Measurements from ENCODE around the gene MRPL41.

MRPL41 gene

GRCh38 chr9:137580954-137581322, 29.3 kb downstream of the MRPL41 start:
- H3K9ac ChIP-seq (ENCODE audit: low read depth, low read length), result no peak overlapping the region
- no peaks in the 10 kb centered on the region for H3K9me3 ChIP-seq (ENCODE audit: insufficient read depth, low read depth, low read length)
- no peak overlapping the region for H3K4me3 ChIP-seq (ENCODE audit: low read length)
- peaks cover 57% of the 10 kb centered on the region for H3K36me3 ChIP-seq (ENCODE audit: insufficient read depth, low read depth, low read length)
- peaks cover 11% of the 10 kb centered on the region for H3K4me1 ChIP-seq (ENCODE audit: insufficient read depth, low read length)
- H3K27me3 ChIP-seq (ENCODE audit: insufficient read depth, low read length), result no peaks in the 10 kb centered on the region
- H3K27ac ChIP-seq (ENCODE audit: low read length), result no peak overlapping the region

DNA sequence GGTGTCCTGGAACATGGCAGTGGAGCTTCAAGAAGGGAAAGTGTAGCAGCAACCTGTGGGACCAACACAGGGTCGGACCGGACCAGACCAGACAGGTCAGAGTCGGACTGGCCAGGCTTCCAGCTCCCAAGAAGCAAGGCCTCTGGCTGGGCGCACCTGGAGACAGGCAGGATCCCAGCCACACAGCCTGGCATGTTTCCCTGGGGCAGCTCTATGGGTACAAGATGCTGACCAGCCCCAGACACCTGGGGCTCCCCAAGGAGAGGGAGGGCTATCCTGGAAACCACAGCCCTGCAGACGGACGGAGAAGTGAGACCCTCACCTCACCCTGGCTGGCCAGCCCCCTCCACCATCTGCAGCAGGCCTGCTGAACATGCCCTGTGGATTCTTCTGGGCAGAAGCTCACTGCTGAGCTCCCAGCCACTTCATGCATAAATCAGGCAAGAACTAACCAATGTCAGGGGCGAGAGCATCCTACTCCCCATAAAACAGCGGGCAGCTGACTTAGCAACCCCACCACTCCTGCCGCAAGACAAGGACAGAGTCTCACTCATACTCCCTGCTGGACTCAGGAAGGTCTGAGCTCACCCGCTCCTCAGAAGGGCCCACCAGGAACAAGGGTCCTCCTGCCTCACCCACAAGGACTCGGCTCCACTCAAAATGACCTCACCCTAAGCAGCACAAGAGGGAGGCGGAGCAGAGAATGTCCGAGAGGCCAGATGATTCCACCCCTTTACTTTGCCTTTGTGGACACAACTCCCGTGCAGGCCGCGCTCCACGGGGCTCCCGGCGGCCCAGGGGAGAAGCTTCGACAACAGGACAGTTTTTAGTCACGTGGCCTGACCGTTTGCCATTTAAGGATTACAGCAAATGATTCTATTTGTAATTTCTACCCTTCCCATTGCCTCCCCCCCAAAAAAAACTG, 29.9 kb downstream of the MRPL41 start:
- Histone ChIP-seq H3K4me1 (ENCODE audit: insufficient read depth, low read length) (peaks cover 11% of the 10 kb centered on the region), H3K27ac (ENCODE audit: low read length) (no peak overlapping the region), H3K9ac (ENCODE audit: low read depth, low read length) (no peak overlapping the region), H3K9me3 (ENCODE audit: insufficient read depth, low read depth, low read length) (no peaks in the 10 kb centered on the region), H3K27me3 (ENCODE audit: insufficient read depth, low read length) (no peaks in the 10 kb centered on the region), H3K4me3 (ENCODE audit: low read length) (no peak overlapping the region), H3K36me3 (ENCODE audit: insufficient read depth, low read depth, low read length) (peaks cover 58% of the 10 kb centered on the region)

DNA sequence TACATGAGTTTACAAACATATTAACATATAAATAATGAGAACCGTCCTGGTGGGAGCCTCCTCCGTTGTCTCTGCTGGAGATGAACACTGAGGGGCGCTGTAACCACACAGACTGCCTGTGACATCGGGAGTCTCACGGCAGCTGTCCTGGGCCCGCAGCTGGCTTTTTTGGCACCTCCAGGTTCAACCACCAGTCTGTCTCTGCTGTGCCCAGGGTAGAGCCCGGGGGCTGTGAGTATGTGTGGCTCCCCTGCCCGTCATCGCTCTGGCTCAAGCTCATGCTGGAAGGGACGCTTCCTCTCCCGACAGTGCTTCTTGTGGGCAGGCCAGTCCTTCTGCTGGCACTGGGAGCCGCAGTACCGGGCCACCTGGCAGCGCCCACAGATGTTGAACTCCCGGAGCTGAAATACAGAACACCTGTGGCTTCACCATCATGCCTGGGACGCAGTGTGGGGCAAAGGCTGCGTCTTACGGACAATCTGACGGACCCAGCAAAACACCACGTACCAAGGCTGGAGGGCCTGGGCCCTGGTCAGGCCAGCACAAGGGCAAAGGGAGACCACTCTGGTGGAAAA, 30.7 kb downstream of the MRPL41 start:
- peaks cover 6% of the 10 kb centered on the region for H3K4me1 ChIP-seq (ENCODE audit: insufficient read depth, low read length)
- H3K36me3 ChIP-seq (ENCODE audit: insufficient read depth, low read depth, low read length), result peaks cover 66% of the 10 kb centered on the region
- no peak overlapping the region for H3K9ac ChIP-seq (ENCODE audit: low read depth, low read length)
- H3K27ac ChIP-seq (ENCODE audit: low read length), result no peak overlapping the region
- no peak overlapping the region for H3K4me3 ChIP-seq (ENCODE audit: low read length)
- no peaks in the 10 kb centered on the region for H3K27me3 ChIP-seq (ENCODE audit: insufficient read depth, low read length)
- no peaks in the 10 kb centered on the region for H3K9me3 ChIP-seq (ENCODE audit: insufficient read depth, low read depth, low read length)

DNA sequence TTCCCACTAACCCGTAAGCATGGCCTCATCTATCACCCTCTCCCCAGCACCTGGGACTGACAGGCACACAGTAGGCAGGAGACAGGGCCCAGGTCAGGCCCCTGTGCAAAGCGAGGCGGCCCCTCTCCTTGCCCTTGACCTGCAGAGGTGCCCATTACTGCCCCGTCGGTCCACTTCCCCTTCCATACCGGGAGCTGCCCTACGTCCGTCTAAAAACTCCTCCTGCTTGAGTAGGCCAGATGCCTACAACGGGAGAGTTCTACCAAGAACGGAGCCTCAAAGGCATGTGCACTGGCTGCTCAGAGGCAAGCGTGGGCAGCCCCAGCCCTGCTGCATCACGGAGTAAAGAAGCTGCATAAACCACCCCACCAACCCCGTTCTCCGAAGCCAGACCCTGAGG, 31.7 kb downstream of the MRPL41 start:
- peaks cover 75% of the 10 kb centered on the region for H3K36me3 ChIP-seq (ENCODE audit: insufficient read depth, low read depth, low read length)
- H3K9ac ChIP-seq (ENCODE audit: low read depth, low read length), result no peak overlapping the region
- H3K9me3 ChIP-seq (ENCODE audit: insufficient read depth, low read depth, low read length), result no peaks in the 10 kb centered on the region
- no peaks in the 10 kb centered on the region for H3K27me3 ChIP-seq (ENCODE audit: insufficient read depth, low read length)
- no peak overlapping the region for H3K27ac ChIP-seq (ENCODE audit: low read length)
- H3K4me3 ChIP-seq (ENCODE audit: low read length), result no peak overlapping the region
- H3K4me1 ChIP-seq (ENCODE audit: insufficient read depth, low read length), result peaks cover 3% of the 10 kb centered on the region; the same call in 1 of the 2 replicates

DNA sequence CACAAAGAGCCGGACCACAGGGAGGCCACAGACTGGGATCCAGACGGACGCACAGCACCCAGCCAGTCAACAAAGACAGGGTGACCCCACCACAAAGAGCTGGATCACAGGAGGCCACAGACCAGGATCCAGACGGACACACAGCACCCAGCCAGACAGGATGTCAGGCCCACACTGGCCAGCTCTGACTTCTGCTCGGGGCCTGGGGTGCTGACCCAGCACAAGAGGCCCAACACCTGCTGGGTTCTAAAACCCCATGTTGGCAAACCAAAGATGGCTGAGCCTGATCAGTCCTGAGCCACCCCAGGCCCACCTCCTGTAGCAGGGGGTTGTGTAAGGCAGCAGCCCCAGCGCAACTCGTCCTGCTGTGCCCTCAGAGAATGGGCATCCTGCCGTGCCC, 32.3 kb downstream of the MRPL41 start:
- no peak overlapping the region for H3K9ac ChIP-seq (ENCODE audit: low read depth, low read length)

GRCh38 chr9:137586854-137587253, 35.2 kb downstream of the MRPL41 start:
- H3K36me3 ChIP-seq (ENCODE audit: insufficient read depth, low read depth, low read length), result peaks cover 70% of the 10 kb centered on the region
- no peak overlapping the region for H3K4me3 ChIP-seq (ENCODE audit: low read length)
- H3K27me3 ChIP-seq (ENCODE audit: insufficient read depth, low read length), result peaks cover 9% of the 10 kb centered on the region; the same call in 1 of the 2 replicates
- no peak overlapping the region for H3K27ac ChIP-seq (ENCODE audit: low read length)
- H3K4me1 ChIP-seq (ENCODE audit: insufficient read depth, low read length), result peaks cover 6% of the 10 kb centered on the region; the same call in 1 of the 2 replicates
- no peaks in the 10 kb centered on the region for H3K9me3 ChIP-seq (ENCODE audit: insufficient read depth, low read depth, low read length)
- no peak overlapping the region for H3K9ac ChIP-seq (ENCODE audit: low read depth, low read length)

More for the DNA sequence above, 32.3 kb downstream of the MRPL41 start:
- peaks cover 7% of the 10 kb centered on the region; the same call in 1 of the 2 replicates for H3K4me1 ChIP-seq (ENCODE audit: insufficient read depth, low read length)
- H3K4me3 ChIP-seq (ENCODE audit: low read length), result no peak overlapping the region
- H3K36me3 ChIP-seq (ENCODE audit: insufficient read depth, low read depth, low read length), result peaks cover 81% of the 10 kb centered on the region
- no peak overlapping the region for H3K27ac ChIP-seq (ENCODE audit: low read length)
- no peaks in the 10 kb centered on the region for H3K27me3 ChIP-seq (ENCODE audit: insufficient read depth, low read length)
- no peaks in the 10 kb centered on the region for H3K9me3 ChIP-seq (ENCODE audit: insufficient read depth, low read depth, low read length)

DNA sequence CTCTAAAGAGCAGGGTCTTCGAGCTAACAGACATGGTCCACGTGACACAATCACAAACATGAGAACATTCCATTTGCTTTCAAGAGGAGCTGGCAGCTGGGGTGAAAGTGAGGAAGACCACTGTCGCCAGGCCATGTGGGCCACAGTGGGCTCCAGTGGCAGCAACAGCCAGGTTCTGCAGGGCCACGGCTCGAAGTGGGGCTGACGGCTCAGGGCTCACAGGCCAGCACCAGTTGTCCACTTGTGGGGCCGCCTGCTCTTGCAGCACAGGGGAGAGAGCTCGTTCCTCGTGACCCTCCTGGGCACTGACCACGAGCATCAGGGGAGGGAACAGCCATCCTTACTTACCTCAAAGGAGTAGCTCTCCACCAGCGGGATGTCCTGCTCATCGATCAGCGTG, 36.6 kb downstream of the MRPL41 start:
- no peak overlapping the region for H3K27ac ChIP-seq (ENCODE audit: low read length)
- H3K9ac ChIP-seq (ENCODE audit: low read depth, low read length), result no peak overlapping the region
- no peak overlapping the region; the same call in 1 of the 2 replicates for H3K4me3 ChIP-seq (ENCODE audit: low read length)

DNA sequence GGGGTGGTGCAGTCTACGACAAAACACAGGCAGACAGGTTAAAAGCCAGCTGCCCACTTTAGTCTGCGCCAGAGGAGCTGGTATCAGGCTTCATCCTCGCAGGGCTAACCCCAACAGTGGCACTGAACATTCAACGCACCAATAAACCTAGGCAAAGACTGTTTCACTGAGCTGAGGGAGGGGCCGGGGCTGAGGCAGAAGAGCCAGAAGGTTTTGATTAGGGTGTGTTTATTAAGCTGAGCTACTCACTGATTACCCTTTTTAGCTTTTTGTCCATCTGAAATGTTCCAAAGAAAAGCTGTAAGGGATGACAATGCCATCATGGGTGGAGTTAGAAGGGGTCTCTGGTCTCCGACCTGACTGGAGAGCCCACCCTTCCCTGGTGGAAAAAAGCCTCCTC, 37.2 kb downstream of the MRPL41 start:
- H3K9me3 ChIP-seq (ENCODE audit: insufficient read depth, low read depth, low read length), result no peaks in the 10 kb centered on the region
- H3K36me3 ChIP-seq (ENCODE audit: insufficient read depth, low read depth, low read length), result peaks cover 50% of the 10 kb centered on the region
- peak overlapping the region; percentile 85 for H3K4me3 ChIP-seq (ENCODE audit: low read length)
- H3K9ac ChIP-seq (ENCODE audit: low read depth, low read length), result peak overlapping the region; percentile 81
- H3K27me3 ChIP-seq (ENCODE audit: insufficient read depth, low read length), result peaks cover 9% of the 10 kb centered on the region; the same call in 1 of the 2 replicates
- no peak overlapping the region for H3K27ac ChIP-seq (ENCODE audit: low read length)
- H3K4me1 ChIP-seq (ENCODE audit: insufficient read depth, low read length), result peaks cover 6% of the 10 kb centered on the region; the same call in 1 of the 2 replicates

More for the DNA sequence above, 36.6 kb downstream of the MRPL41 start:
- H3K27me3 ChIP-seq (ENCODE audit: insufficient read depth, low read length), result peaks cover 9% of the 10 kb centered on the region; the same call in 1 of the 2 replicates
- H3K9me3 ChIP-seq (ENCODE audit: insufficient read depth, low read depth, low read length), result no peaks in the 10 kb centered on the region
- peaks cover 56% of the 10 kb centered on the region for H3K36me3 ChIP-seq (ENCODE audit: insufficient read depth, low read depth, low read length)
- peaks cover 6% of the 10 kb centered on the region; the same call in 1 of the 2 replicates for H3K4me1 ChIP-seq (ENCODE audit: insufficient read depth, low read length)

- H3K36me3 ChIP-seq (ENCODE audit: insufficient read depth, low read depth, low read length), result peaks cover 43% of the 10 kb centered on the region
- no peaks in the 10 kb centered on the region for H3K9me3 ChIP-seq (ENCODE audit: insufficient read depth, low read depth, low read length)
- H3K4me1 ChIP-seq (ENCODE audit: insufficient read depth, low read length), result peaks cover 6% of the 10 kb centered on the region; the same call in 1 of the 2 replicates
- H3K9ac ChIP-seq (ENCODE audit: low read depth, low read length), result peak overlapping the region; percentile 81
- no peak overlapping the region for H3K27ac ChIP-seq (ENCODE audit: low read length)
- H3K4me3 ChIP-seq (ENCODE audit: low read length), result peak overlapping the region; percentile 85
- peaks cover 9% of the 10 kb centered on the region; the same call in 1 of the 2 replicates for H3K27me3 ChIP-seq (ENCODE audit: insufficient read depth, low read length)
Measured at GRCh38 chr9:137589441-137590122, 37.9 kb downstream of the MRPL41 start.

GRCh38 chr9:137590123-137590468, 38.4 kb downstream of the MRPL41 start:
- H3K27me3 ChIP-seq (ENCODE audit: insufficient read depth, low read length), result peaks cover 9% of the 10 kb centered on the region; the same call in 1 of the 2 replicates
- H3K9ac ChIP-seq (ENCODE audit: low read depth, low read length), result no peak overlapping the region
- no peak overlapping the region for H3K27ac ChIP-seq (ENCODE audit: low read length)
- peaks cover 38% of the 10 kb centered on the region for H3K36me3 ChIP-seq (ENCODE audit: insufficient read depth, low read depth, low read length)
- peaks cover 6% of the 10 kb centered on the region; the same call in 1 of the 2 replicates for H3K4me1 ChIP-seq (ENCODE audit: insufficient read depth, low read length)
- H3K4me3 ChIP-seq (ENCODE audit: low read length), result peak overlapping the region; percentile 85; the same call in 1 of the 2 replicates
- H3K9me3 ChIP-seq (ENCODE audit: insufficient read depth, low read depth, low read length), result no peaks in the 10 kb centered on the region
